ENCODE results near the gene DDHD1. TPM values are rescaled to one million over a fixed set of nuclear protein-coding genes. Genes with fewer than 3 reads are reported as not detected.

The DDHD1 gene
- total and polyA plus RNA-seq, 10 donors = 3.4 to 52.2 (median 25.9) TPM

GRCh38 chr14:52987514-52987913 is 165.6 kb downstream of the DDHD1 start:
- no peak for DNase-seq
- Histone ChIP-seq H3K4me3 (no peak overlapping the region), H3K27ac (no peak overlapping the region), H3K36me3 (no peaks in the 10 kb centered on the region), H3K4me1 (no peaks in the 10 kb centered on the region), H3K27me3 (replicated peaks in 1 of 7) (no peaks in the 10 kb centered on the region), H3K9me3 (no peaks in the 10 kb centered on the region)
- WGBS, 5 donors = 56 to 74% (median 63%) methylated on average over 3 of the region's 3 CpGs
- intact Hi-C loops (cut with DNase I; ENCODE audit: low total_unique reads) = no loop called here
- TF ChIP-seq POLR2AphosphoS5 (IDR thresholded peaks at IDR 0.05) (no peak), CTCF (IDR thresholded peaks at IDR 0.05 in 8 of 11, conservative IDR thresholded peaks at IDR 0.05 in 3 of 11) (no peak), POLR2A (IDR thresholded peaks at IDR 0.05) (no peak)

- TF ChIP-seq CTCF (IDR thresholded peaks at IDR 0.05 in 8 of 11, conservative IDR thresholded peaks at IDR 0.05 in 3 of 11) (no peak), POLR2AphosphoS5 (IDR thresholded peaks at IDR 0.05) (no peak), POLR2A (IDR thresholded peaks at IDR 0.05) (no peak)
- no peak for DNase-seq
- WGBS, 5 donors = 60 to 77% (median 63%) methylated on average over 2 of the region's 2 CpGs
- Histone ChIP-seq H3K27me3 (replicated peaks in 1 of 7) (no peaks in the 10 kb centered on the region), H3K9me3 (no peaks in the 10 kb centered on the region), H3K36me3 (no peaks in the 10 kb centered on the region), H3K4me1 (no peaks in the 10 kb centered on the region), H3K27ac (no peak overlapping the region), H3K4me3 (no peak overlapping the region)
- intact Hi-C loops (cut with DNase I; ENCODE audit: low total_unique reads) = no loop called here
Measured at GRCh38 chr14:52987042-52987441, 166.1 kb downstream of the DDHD1 start.

Small RNA genes within 50 kb of the gene (small RNA-seq; reads per million reads assigned to genes)
- 0 reads per million in 4 donors for gene AL352979.1

Other genes with a start within 250 kb of the DDHD1 start
- gene FERMT2, start 202.3 kb downstream of the DDHD1 start, total RNA-seq = 10 to 100 TPM; 39.0 to 94.5 (median 55.5) TPM
- gene FERMT2, start 202.3 kb downstream of the DDHD1 start, polyA plus RNA-seq = 10 to 100 TPM; 10.5 to 17.8 (median 12.0) TPM